ENCODE results near the gene STON1.

DNA sequence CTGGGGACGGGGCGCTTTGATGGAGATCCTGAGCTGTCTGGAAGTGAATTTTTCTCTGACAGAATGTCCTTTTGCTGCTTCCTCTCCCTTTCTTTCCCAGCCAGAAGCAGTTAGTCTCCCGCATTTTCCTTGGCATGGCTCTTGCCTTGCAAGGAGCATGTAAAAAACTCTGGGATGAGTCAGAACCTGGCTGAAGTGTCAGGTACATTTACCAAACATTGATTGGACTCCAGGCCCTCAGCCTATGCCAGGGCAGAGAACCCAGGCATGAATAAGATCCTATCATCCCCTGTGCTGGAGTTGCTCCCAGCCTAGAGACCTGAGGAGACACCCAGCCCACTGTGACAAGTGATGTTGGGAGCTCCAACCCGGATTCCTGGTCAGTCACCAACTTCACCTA, 21.6 kb downstream of the STON1 start:
- TF ChIP-seq, protein P1, sequence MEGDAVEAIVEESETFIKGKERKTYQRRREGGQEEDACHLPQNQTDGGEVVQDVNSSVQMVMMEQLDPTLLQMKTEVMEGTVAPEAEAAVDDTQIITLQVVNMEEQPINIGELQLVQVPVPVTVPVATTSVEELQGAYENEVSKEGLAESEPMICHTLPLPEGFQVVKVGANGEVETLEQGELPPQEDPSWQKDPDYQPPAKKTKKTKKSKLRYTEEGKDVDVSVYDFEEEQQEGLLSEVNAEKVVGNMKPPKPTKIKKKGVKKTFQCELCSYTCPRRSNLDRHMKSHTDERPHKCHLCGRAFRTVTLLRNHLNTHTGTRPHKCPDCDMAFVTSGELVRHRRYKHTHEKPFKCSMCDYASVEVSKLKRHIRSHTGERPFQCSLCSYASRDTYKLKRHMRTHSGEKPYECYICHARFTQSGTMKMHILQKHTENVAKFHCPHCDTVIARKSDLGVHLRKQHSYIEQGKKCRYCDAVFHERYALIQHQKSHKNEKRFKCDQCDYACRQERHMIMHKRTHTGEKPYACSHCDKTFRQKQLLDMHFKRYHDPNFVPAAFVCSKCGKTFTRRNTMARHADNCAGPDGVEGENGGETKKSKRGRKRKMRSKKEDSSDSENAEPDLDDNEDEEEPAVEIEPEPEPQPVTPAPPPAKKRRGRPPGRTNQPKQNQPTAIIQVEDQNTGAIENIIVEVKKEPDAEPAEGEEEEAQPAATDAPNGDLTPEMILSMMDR (IDR thresholded peaks at IDR 0.05): no peak
- TF ChIP-seq POLR2A (IDR thresholded peaks at IDR 0.05) (no peak), POLR2AphosphoS5 (IDR thresholded peaks at IDR 0.05) (peak; percentile 79)

Data from prostate gland (tissue), 2 donors.